Stimulated activated naive CD4-positive, alpha-beta T cell (primary cell): Measurements from ENCODE around the gene CSMD2.

ENCODE experiments used
- DNase-seq, 6 experiments: peaks; one replicate each; lab custom pipeline; 2025; lab: John Stamatoyannopoulos, UW

The CSMD2 gene

DNA sequence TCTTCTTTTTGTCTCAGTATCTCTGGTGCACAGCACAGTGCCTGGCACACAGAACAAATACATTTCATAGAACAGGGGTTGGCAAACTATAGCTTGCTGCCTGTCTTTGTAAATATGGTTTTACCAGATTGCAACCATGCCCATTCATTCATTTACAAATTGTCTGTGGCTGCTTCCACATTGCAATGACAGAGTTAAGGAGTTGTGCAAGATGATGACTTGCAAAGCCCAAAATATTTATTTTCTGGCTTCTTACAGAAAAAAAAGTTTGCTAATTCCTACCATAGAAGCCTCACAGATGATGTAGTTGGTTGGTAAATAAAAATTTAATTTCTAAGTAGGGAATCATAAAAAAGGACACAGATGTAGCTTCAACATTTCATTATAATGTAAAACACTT, 312.3 kb downstream of the CSMD2 start:
- DNase-seq: no peak

DNA sequence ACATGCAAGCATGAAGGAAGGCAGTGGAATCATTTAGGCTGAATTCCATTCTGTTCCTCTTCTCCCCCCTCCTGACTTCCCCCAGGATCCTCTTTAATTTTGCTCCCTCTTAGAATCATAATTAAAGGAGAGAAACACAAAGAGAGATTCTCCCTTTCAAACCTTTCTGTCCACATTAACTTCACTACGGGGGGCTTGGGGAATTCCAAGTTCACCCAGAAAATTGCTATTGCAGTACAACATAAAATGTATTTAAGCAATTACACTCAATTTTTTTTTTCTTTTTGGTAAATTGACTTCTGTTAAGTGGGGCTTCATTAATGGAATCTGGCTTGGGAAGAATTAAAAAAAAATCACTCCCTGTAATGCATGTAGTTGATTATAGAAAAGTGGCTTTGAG, 314.5 kb downstream of the CSMD2 start:
- no peak for DNase-seq

DNA sequence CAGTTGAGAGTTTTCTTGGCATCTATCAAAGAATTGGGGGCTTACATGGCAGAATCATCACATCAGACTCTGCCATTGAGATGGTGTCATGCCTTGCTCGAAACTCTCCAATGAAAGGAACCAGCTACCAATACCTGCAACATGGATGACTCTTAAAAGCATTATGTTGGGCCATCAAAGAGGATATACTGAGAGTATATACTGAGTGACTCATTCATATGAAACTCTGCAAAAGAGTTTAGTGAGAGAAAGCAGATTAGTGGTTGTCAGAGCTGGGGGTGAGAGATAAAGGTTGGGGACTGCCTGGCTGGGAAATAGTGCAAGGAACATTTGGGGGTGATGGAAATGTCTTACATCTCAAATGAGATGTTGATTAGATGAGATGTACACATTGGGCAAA, 315.8 kb downstream of the CSMD2 start:
- no peak for DNase-seq

DNA sequence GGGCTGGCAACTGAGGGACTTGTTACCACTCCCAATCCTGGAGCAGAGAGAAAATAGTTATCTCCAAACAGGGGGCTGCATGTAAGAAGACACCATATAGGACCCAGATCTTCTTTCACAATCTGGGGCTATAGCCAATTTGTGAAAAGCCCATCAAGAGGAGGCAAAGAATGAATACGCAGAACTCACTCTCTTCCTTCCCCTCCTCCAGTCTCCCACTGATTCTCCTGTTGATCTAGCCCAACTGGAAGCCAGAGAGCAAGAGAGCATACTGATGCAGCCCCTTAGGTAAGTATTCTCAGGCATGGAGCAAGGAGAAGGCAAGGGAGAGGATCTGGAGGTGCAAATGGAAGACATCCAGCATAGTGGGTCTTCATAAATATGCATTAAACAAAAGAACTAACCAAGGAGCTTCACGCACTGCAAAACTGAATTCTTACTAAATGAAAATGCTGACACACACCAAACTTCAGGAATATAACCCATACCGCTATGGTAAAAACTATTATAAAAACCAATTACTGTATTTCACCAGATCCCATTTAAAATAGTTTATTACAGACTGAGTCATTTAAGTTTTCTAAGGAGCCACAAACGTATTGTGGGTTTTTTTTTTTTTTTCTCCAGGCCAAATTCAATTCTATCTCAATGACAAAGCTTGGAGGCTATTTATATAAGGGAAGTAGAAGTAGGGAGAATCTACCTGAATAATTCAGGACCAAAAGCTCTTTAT, 316.7 kb downstream of the CSMD2 start:
- DNase-seq: no peak

DNA sequence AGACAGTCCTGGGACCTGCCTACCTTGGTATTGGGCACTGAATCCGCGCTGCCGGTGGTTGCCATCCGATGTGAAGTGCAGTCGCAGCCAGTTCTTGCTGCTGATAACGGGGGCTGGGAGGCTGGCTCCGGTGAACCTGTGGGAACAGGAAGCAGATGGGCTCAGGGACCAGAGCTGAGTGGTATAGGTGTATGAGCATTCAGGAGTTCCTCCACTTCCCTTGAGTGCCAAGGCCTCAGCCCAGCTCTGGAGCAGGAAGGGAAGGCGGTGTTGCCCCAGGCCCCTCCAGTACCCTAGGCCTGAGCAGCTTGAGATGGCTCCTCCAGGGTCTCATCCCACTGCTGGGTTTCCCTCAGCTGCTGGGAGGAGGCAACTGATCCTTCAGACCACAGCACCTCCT, 318.2 kb downstream of the CSMD2 start:
- DNase-seq: no peak

DNA sequence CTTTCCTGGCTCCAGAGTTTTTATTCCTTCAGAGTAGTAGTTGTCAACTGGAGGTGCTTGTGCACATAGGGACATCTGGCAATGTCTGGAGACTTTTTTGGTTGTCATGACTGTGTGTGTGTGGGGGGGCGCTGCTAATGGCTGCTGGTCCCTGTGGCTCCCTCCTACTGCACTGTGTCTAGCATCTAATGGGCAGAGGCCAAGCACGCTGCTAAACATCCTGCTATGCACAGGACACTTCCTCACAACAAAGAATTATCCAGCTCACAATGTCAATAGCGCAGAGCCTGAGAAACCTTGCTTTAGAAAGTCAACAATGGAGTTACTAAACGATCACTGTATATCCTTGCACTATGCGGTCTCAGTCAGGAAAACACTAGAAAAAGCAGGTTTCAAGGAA, 320.9 kb downstream of the CSMD2 start:
- DNase-seq: no peak

DNA sequence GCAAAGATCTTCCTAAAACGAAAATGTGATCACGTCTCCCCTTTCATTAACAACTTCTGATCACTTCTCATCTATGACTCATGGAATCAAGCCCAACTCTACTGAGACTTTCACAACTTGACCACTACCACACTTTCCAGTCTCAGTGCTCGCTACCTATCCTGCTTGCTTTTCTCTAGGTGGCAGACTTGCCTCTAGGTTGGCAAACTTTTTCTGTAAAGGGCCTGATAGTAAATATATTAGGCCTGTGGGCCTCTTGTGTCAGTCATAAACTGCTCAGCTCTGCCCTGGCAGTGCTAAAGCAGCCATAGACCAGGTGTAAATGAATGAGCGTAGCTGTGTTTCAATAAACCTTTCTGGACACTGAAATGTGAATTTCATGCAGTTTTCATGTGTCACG, 322.7 kb downstream of the CSMD2 start:
- DNase-seq: no peak

DNA sequence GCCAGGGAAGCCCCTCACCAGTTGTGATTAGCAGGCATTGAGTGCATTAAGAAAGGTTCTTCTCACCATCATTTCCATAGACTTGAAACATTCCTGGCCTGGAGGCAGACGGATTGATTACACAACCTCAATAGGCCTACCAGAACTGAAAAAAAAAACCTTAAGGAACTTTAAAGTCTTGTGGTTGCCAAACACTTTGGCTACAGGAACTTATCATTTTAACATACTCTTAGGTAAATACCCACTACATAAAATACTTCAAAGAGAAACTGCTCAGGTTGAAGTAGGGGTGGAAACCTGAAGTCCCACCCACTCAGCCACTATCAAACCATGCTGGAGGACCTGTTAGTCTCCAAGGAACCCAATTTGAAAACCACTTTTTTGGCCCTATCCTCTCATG, 323.5 kb downstream of the CSMD2 start:
- no peak for DNase-seq

DNA sequence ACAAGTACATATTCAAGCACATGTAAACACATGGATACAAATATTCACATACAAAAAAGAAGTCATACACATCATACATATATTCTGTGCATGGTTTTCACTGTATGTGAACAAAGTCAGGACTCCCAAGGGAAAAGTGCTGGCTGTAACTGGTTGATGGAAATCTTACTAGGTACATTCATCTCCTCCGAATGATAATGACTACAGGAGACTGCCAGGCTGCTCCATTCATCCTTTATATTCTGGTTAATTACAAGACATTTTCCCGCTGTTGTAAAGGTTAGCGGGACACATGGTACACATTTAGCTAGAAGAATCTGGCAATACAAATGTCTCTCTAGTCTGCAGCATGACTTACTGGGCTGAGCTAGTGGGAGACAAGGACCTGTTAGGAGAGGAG, 327.4 kb downstream of the CSMD2 start:
- no peak for DNase-seq

DNA sequence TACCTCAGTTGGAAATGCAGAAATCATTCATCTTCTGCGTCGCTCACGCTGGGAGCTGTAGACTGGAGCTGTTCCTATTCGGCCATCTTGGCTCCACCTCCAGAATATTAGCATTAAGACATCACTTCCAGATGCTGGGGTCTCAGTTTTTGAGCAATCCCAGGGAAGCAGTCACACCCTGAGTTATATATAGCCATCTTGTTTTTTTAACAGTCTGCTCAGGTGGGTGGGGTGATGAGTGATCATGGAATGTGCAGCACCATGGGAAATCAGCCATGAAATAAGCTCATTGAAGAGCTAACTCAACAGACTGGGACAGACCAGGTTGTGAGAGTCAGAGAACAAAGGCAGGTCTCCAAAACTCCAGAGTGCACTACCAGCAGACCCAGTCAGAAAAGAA, 328.1 kb downstream of the CSMD2 start:
- DNase-seq: no peak

DNA sequence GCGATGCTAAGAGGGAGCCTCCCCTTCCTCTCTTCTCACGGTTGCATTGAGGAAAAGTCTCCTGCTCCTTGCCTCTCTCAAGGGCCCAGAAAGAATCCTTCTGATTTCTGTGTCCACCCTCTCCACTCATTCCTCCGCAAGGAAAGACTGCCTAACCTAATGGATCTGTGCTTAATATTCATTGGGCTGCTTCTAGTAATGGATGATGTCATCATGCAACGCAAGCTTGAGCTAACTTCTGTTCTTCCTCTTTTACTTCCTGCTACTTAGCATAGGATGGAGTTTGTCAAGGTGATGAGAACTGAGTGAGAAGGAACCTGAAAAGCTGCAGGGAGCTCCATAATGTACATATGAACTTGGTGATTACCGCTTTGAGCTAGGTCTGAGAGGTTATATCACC, 336.4 kb downstream of the CSMD2 start:
- no peak for DNase-seq

DNA sequence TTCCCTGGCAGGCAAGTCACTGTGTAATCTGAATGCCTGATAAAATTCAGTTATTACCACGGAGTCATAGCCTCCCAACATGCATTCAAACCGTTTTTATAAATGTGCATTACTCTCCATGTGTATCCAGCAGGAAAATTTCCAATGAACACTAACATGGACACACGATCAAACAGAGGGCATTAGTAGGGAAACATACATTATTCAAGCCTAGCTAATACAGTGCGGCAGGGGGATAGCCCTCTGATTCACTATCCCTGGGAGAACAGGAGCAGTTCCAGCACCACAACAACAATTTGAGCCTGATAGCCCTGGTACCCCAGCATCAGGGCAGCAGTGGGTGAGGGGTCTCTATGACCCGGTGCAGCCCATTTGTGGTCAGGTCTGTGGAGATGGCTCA, 337.0 kb downstream of the CSMD2 start:
- no peak for DNase-seq

DNA sequence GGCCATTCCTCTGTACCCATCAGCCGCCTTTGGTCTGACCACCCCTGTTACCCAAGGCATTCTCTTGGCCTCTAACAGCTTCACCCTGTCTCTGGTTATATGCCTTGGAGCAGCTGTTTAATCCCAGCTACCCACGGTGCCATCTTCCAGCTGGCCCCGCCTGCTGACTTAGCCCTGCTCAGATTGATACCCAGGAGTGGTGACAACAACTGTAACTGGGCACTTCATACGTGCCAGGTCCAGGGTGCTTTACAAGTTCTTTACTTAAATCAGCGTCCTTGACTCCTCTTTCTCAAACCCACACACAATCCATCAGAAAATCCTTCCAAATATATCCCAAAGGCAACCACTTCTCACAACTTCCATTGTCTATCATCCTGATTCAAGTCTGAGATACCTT, 338.3 kb downstream of the CSMD2 start:
- no peak for DNase-seq

DNA sequence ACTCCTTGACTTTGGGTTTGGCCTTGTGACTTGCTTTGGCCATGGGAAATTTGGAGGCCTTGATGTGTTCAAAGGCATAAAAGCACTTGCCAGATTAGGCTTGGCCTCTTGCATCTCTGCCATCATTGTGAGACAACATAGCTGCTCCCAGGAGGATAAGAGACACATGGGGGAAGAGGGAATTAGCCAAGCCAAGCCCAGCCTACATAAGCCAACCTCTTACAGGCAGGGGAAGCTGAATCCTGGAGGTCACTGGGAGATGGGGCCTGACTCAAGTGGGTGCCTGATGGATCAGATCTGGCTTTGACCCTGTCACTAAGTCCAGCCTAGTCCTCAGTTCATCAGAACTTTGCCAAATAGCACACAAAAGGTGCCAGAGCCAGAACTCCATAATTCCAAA, 338.7 kb downstream of the CSMD2 start:
- DNase-seq: no peak

DNA sequence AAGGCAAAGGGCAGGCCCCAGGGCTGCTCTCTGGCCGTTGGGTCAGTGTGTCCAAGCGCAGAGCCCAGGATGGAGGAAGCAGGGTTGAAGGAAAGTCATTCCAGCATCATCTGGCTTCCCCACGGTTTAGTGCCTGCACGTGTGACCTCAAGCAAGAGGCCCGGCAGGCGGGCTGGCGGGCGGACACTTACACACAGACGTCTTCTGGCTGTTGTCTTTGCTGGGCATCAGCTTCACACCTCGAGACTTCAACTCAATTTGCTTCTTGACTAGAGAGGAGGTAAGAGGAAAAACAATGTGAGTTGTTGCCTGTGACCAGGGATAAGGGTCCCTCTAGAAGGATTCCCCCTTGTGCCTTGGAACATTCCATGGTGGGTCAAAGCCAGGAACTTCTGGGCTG, 339.5 kb downstream of the CSMD2 start:
- DNase-seq: no peak

DNA sequence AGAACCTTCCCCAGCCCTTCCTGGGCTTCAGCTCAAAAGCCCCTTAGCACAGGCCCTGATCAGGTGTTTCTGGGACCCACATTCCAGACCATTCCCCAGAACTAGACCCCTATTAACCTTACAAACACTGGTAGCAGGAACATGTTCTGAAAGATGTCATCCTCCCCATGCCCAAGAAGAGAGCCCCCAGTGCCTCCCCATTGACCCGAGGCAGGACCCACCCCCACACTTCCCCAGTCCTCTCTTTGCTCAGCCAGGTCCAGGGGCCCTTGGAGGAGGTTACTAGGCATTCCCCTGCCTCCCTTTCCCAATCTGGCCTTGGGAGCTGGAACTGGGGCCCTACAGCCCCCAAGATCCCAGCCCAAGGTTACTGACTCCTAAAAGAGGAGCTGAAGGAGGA, 340.1 kb downstream of the CSMD2 start:
- no peak for DNase-seq

DNA sequence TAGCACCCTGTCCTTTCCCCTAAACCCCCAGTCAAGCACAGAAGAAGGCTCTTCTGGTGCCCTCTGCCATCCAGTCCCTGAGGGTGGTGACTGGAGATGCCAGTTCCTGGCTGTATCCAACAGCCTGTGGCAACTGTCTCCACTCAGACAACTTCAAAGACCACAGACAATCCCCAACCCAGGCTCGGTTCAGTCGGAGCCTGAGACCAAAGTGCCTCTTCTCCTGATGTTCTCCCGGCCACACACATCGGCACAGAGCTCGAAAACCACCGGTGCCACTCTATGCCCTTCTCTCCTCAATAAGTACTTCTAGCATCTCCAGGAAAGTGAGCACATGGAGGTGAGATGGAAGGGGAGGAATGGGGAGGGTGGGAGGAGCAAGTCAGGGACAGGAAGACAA, 340.7 kb downstream of the CSMD2 start:
- DNase-seq: no peak

DNA sequence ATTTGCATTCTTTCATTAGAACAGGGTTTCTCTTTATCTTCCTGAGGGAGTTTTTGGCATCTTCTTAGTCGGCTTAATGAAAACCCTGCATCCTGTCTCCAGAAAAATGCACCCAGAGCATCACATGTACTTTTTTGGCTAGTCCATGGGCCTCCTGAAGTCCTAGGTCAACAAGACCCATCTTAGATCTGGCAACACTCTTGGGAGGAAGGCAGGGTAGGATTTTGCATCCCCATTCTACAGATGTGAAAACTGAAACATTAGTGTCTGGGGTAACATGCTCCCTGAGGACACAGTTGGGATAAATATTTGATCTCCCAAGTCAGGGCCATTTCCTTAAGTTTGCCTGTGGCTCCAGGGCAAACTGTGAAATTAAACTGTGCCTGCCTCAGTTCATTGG, 341.2 kb downstream of the CSMD2 start:
- no peak for DNase-seq

DNA sequence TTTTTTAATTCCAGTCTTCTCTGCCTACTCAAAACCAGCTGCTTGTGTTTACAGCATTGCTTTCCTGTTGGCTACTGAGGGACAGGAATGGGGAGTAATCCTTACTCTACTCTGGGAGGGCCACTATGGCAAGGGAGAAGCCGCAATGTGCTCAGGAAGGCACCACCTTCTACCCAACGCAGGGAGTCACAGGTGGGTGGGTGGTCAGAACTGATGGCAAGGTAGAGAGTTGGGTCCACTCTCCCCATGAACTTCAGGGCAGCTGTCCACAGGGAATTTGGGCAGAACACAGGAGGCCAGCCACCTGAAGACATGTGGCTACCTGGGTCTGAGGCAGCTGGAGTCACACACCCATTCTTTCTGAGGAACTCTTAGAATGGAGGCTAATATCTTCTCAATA, 341.6 kb downstream of the CSMD2 start:
- DNase-seq: no peak

DNA sequence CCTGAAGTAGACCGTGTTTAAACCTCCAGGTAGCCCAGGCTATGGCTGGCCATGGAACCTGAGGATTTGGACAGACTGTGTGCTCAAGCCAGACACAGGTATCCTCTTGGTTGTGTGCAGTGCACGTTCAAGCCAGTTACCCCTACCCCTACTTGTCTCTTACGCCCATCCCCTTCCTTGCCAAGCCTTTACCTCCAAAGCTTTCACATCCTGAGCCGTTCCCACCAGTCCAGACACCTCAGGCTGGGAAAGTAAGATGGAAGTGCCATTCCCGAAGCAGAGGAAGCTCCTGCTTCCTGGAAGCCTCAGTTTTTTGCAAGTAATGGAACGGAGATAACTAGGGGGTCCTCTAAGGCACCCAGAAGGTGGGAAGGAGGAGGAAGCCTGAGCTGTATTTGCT, 342.6 kb downstream of the CSMD2 start:
- DNase-seq: no peak

DNA sequence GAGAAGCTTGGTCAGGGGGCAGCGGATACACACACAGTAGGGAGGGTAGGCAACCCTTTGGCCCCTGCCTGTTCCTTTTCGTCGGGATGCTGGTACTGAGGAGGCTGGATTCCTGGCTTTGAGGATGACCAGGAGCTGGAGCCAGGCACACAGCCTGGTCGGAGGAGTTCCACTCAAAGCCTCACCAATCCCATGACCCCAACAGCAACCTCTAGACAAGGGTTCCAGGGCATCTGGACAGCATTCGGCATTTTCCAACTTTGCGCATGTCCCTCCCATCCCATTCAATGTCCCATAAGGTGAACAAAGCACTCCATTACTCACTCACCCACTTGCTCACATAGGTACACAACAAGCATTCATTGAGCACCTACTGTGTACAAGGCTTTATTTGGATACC, 343.7 kb downstream of the CSMD2 start:
- DNase-seq: no peak

DNA sequence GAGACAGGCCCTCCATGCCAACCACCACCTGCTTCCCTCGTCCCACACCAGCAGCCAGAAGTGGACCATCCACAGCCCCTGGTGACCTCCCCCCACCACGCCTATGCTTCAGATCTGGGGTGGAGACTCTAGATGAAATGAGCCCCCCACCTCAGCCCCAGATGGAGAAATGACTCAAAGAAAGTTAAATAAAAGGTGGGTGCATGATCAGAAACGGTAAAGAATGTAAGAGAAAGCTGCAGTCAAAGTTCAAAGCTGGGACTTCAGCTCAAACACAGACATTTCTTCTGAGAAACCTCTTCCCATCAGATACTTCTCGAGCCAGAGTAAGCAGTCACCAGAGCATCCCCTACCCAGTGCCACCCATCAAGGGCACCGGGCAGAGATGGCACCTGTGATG, 344.2 kb downstream of the CSMD2 start:
- no peak for DNase-seq

DNA sequence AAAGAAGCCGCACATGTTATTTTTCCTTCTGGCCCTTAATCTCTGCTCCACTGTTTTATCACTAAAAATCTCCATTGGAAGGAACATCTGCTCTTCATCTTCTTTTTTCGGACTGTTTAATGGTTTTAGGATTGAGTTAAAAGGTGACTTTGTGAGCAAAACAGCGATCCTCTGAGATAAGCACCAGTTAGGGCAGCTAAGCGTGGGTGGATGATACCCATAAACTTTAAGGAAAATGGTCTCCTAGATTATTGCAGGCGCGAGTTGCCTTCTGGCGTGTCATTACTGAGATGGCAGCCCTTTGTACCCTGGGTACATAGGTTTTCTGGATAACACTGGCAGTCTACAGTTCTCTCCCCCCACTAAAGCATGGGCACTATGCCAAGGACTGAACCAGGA, 345.1 kb downstream of the CSMD2 start:
- no peak for DNase-seq

DNA sequence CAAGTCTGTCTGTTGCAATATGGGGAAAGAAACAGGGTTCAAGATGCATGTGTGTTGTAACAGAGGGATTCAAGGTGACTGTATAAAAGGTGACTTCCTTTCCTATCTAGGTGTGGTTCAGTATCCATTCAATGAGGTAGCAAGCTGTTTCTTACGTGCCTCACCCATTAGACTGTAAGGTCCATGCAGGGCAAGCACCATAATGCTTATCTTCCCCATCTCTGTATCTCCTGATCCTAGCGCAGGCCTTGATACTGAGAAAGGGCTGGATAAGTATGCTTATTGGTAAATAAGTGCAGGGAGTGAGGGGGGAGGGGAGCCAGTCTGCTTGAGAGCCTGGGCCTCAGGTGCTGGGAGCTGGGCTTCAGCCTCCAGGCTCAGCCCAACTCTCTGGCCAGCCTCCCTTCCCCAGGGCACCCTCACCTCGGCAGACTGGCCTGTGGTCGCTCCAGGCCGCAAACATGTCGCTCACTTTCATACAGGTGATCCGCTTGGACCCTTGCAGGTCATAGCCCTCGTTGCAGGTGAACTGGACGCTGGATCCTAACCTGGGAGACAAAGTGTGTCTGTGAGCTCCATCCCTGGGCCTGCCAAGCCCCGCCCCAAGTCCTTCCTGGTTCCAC, 345.6 kb downstream of the CSMD2 start:
- no peak for DNase-seq
